Stimulated activated naive CD4-positive, alpha-beta T cell (primary cell): ENCODE results near the gene STAT5A.
"Not testable (repeated sequence)": the region's sequence is repeated elsewhere in the genome, so short reads cannot be mapped to it uniquely, and the experiment has no call there.

Experiments
- DNase-seq, 6 experiments: peaks; one replicate each; lab custom pipeline; 2025; lab: John Stamatoyannopoulos, UW

Gene STAT5A

DNA sequence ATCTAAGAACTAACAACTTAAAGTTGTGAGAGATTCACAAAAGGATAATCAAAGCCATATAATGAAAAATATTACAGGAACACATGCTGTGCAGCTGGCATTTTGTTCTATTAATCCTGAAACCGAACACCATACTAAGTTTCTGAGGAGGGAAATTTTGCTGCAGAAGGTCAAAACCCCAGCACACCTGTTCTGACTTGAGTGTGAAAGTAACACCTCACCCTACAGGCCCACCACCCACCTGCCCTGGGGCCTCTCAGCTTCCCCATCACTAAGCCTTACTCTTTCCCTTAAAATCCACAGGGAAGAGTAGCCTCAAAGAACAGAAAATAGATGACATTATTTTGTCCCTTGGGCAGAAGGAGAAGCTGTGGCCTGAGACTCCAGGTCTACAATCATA is 44.8 kb downstream of the STAT5A start:
- DNase-seq = no peak

GRCh38 chr17:42334677-42335076 is 46.4 kb downstream of the STAT5A start:
- DNase-seq = no peak

DNA sequence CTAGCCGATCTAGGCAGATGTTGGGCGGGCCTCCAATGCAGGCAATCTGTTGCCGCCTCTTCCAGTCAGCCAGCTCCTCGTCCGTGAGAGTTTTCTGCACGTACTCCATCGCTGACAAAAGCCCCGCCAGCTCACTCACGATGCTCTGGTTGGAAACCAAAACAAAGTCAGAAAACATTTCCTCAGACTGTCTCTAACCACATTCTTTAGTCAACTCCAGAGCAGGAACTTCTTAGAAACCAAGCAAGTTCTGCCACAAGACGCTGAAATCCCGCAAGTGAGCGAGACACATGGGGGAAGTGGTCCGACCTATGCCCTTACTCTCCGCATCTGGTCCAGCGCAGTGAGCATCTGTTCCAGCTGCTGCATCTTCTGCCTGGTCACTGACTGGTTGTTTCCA is 49.1 kb downstream of the STAT5A start:
- DNase-seq = peak; percentile 47 to 84 (median 66)

DNA sequence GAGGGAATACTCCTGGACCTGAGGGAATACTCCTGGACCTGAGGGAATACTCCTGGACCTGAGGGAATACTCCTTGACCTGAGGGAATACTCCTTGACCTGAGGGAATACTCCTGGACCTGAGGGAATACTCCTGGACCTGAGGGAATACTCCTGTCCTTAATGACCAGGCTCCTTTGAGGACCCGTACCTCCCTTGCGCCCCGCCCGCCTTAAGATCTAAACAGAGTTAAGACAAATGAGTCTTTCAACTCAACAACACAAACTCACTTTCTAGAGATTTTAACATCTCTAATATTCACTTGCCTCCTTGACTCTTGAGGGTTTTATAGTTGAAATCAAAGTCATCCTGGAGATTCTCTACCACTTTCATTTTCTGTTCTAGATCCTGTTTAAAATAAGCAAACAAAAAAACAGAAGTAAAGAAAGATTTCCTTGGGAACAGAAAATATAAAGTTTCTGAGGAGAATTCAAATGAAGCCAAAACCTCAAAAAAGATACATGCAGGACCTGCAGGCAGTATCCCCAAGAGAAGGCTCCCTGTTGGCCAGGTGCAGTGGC is 50.2 kb downstream of the STAT5A start:
- peak in 1 of 6 experiments; percentile 14 for DNase-seq

GRCh38 chr17:42339221-42339620 is 50.9 kb downstream of the STAT5A start:
- DNase-seq = no peak

- no peak for DNase-seq
Observed at GRCh38 chr17:42340691-42341127, 52.4 kb downstream of the STAT5A start.

GRCh38 chr17:42341568-42341967 is 53.3 kb downstream of the STAT5A start:
- DNase-seq = no peak

- no peak for DNase-seq
Observed at GRCh38 chr17:42342242-42343008, 54.1 kb downstream of the STAT5A start.

DNA sequence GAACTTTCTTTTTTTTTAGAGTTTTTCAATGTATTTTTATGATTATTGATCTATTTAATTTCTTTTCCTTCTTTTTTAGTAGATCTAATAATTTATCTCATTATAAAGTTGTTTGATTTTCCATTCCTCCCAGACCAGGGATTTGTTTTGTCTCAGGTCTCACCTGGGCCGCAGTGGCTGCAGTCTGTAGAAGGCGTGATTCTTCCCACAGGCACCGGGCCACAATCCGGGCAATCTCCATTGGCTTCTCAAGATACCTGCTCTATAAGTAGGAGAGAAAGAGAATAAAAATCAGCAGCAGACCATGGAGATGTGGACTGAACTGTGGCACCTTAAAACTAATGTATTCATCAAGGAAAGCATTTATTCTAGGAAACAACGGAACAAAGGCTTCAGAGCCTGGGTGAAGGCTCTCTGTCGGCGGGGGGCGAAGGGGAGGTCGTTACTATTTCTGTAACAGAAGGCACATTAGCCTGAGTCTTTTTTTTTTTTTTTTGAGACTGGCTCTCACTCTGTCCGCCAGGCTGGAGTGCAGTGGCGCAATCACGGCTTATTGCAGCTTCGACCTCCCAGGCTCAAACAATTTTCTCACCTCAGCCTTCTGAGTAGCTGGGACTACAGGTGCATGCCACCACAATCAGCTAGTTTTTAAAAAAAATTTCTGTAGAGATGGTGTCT is 57.2 kb downstream of the STAT5A start:
- DNase-seq = no peak

GRCh38 chr17:42346481-42346880 is 58.2 kb downstream of the STAT5A start:
- no peak for DNase-seq

DNA sequence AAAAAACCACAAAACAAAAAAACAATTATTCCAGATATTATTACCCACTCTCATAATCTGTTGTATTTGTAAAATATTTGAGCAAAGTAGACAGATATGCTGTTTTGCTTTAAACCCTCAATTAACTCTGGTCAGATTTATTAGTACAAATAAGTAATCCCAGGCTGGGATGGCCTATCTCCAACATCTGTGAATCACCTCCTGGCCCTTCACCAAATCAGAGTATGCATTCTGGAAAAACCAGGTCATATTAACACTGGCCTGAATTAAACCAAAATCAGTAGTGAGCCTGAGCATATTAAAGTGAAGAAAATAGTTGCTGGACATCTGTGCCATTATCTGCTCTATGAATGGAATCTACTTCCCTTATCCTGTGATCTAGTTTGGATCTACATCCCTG is 58.9 kb downstream of the STAT5A start:
- no peak for DNase-seq

DNA sequence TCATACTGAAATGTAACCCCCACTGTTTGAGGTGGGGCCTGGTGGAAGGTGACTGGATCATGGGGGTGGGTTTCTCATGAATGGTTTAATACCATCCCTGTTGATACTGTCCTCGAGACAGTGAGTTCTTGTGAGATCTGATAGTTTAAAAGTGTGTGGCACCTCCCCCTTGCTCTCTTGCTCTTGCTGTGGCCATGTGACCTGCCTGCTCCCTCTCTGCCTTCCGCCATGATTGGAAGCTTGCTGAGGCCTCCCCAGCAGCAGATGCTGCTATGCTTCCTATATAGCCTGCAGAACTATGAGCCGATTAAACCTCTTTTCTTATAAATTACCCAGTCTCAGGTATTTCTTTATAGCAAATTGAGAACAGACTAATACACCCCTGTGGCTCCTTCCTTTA is 59.3 kb downstream of the STAT5A start:
- no peak for DNase-seq

GRCh38 chr17:42348104-42348503 is 59.8 kb downstream of the STAT5A start:
- no peak for DNase-seq

DNA sequence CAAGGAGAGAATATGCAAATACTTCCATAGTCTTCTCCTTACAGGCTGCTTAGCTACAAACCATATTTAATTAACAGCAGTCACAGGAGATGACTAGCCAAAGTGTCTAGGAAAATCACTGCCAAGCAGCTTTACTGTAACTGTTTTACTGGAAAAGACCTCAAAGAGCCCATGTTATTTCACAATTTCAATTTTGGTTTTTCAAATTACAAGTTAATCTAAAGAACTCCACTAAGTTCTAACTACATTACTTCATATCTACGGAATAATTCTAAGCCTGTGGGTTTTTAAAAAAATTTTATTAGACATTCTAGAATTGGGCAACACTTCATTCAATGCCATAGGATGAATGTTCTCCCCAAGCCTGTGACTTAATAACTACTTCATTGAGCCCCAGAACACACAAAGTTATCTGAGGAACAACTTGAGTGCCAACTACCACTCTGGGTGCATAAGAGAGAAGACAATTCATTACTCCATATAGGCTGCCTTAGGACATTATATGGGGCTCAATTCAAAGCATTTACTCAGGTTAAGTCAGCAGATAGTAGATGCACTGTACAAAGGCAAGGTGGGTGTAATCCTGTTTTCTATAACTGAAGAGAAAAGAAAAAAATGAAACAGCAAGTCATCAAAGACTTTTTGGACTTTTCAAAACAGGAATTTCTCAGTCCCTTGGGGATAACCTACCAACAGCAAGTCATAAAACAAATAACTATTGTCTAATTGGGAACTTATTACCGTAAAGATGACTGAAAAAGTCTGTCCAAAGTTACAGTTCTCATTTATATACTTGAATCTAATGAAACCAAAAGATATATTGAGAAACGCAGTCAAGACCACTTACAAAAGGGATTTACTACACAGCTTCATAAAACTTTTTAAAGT is 66.9 kb downstream of the STAT5A start:
- no peak for DNase-seq

DNA sequence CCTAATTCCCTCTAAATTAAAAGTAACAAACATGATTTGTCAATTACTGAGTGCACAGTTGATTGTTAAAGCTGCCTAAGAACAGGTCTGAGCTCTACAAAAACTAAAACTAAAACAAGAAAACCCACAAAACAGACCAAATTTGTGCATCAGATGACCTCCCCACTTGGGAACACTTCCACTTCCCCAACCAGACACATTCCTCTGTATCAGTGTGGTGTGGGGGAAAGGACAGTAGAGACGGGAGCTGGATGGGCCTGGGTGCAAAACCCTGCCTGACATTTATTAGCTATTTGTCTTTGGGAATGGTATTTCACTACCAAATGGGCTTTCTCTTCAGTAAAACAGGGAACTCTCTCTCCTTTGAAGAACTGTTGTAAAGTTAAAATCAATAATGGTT is 70.1 kb downstream of the STAT5A start:
- no peak for DNase-seq

GRCh38 chr17:42359133-42359532 is 70.8 kb downstream of the STAT5A start:
- no peak for DNase-seq

- DNase-seq = not testable (repeated sequence)
Observed at GRCh38 chr17:42360388-42360787, 72.1 kb downstream of the STAT5A start.
